HepG2 (cell line): ENCODE data around the gene ZKSCAN1. TPM values are rescaled to one million over a fixed set of nuclear protein-coding genes. Genes with fewer than 3 reads are reported as not detected.
A peak's percentile ranks its signal among the peaks of the same experiment; 100 is the strongest.

Experiments
- ARNTL ChIP-seq: sonication (generic); formaldehyde crosslinking; IDR thresholded peaks from 2 replicates; pipeline ENCODE4 v1.4.0; 2020; ENCODE audit warnings: mild to moderate bottlenecking, missing genetic modification reagents
- ATF3 ChIP-seq: sonication (generic); formaldehyde crosslinking; IDR thresholded peaks from 2 replicates; pipeline ENCODE4 v1.4.0; 2020; ENCODE audit warnings: missing genetic modification reagents
- CREB1 ChIP-seq, 2 experiments: fragments of 450-650 bp in 1 of 2; IDR thresholded peaks; 2 replicates each; pipeline ENCODE4 v1.6.1; 2016 to 2017; ENCODE audit warnings: control low read depth in 1 of 2, mild to moderate bottlenecking in 1 of 2, missing compliant biosample characterization in 1 of 2, missing genetic modification characterization in 1 of 2
- HIC2 ChIP-seq: sonication (generic); formaldehyde crosslinking; IDR thresholded peaks from 2 replicates; pipeline ENCODE4 v1.9.0; 2022; ENCODE audit warnings: low read depth, missing genetic modification reagents
- HNF4G ChIP-seq, 2 experiments: sonication (generic) in 1 of 2; formaldehyde crosslinking in 1 of 2; IDR thresholded peaks; 2 replicates each; pipeline versions ENCODE4 v1.4.0 to v1.6.1; 2011 to 2020; ENCODE audit warnings: borderline replicate concordance in 2 of 2, low read depth in 2 of 2, mild to moderate bottlenecking in 2 of 2, low read length in 1 of 2, missing genetic modification reagents in 1 of 2, moderate library complexity in 1 of 2
- HNRNPL ChIP-seq: fragments of 200-400 bp; formaldehyde crosslinking; IDR thresholded peaks from 2 replicates; pipeline ENCODE4 v1.6.1; 2017; ENCODE audit warnings: mild to moderate bottlenecking, low read depth, low read length
- KMT2B ChIP-seq: IDR thresholded peaks from 2 replicates; pipeline ENCODE4 v1.6.1; 2016; ENCODE audit warnings: missing genetic modification reagents, missing compliant biosample characterization
- MLX ChIP-seq: IDR thresholded peaks from 2 replicates; pipeline ENCODE4 v1.6.1; 2016
- MYC ChIP-seq: sonication (generic); formaldehyde crosslinking; IDR thresholded peaks from 2 replicates; pipeline ENCODE4 v1.9.0; 2021; ENCODE audit warnings: missing genetic modification reagents, borderline replicate concordance
- SKI ChIP-seq: fragments of 450-650 bp; IDR thresholded peaks from one replicate; pipeline ENCODE4 v1.6.1; 2018; ENCODE audit warnings: mild to moderate bottlenecking; ENCODE audit not compliant: partially characterized antibody
- SMARCC2 ChIP-seq: fragments of 450-650 bp; IDR thresholded peaks from 2 replicates; pipeline ENCODE4 v1.6.1; 2017; ENCODE audit warnings: antibody characterized with exemption, mild to moderate bottlenecking
- TEAD3 ChIP-seq: optimal IDR thresholded peaks from 2 replicates; pipeline ENCODE3; 2016; ENCODE audit warnings: borderline replicate concordance
- TGIF2 ChIP-seq: IDR thresholded peaks from 2 replicates; pipeline ENCODE4 v1.6.1; 2016; ENCODE audit warnings: control low read depth, missing compliant biosample characterization
- TRAFD1 ChIP-seq: sonication (generic); formaldehyde crosslinking; IDR thresholded peaks from 2 replicates; pipeline ENCODE4 v1.5.1; 2020; ENCODE audit warnings: missing genetic modification reagents, mild to moderate bottlenecking, borderline replicate concordance
- ZBTB3 ChIP-seq: sonication (generic); formaldehyde crosslinking; IDR thresholded peaks from 2 replicates; pipeline ENCODE4 v1.4.0; 2020; ENCODE audit warnings: low read depth, mild to moderate bottlenecking, moderate library complexity, missing genetic modification reagents, borderline replicate concordance
- ZFY ChIP-seq: sonication (generic); formaldehyde crosslinking; IDR thresholded peaks from 2 replicates; pipeline ENCODE4 v1.4.0; 2020; ENCODE audit warnings: missing genetic modification reagents
- ZNF430 ChIP-seq: sonication (generic); formaldehyde crosslinking; IDR thresholded peaks from 2 replicates; pipeline ENCODE4 v1.9.0; 2021; ENCODE audit warnings: mild to moderate bottlenecking, missing genetic modification reagents
- ZNF598 ChIP-seq: sonication (generic); formaldehyde crosslinking; IDR thresholded peaks from 2 replicates; pipeline ENCODE4 v1.5.1; 2020; ENCODE audit warnings: mild to moderate bottlenecking, missing genetic modification reagents, borderline replicate concordance
- ZNF609 ChIP-seq: sonication (generic); formaldehyde crosslinking; IDR thresholded peaks from 2 replicates; pipeline ENCODE4 v1.4.0; 2020; ENCODE audit warnings: mild to moderate bottlenecking, missing genetic modification reagents, borderline replicate concordance
- polyA plus RNA-seq, 8 experiments: library from polyadenylated mRNA; depleted of rRNA in 3 of 8; stranded (reverse) in 7 of 8; unstranded in 1 of 8; fragments of >200 nt; fragmentation: Illumina TruSeq in 4 of 8; extraction: Trizol in 4 of 8; gene quantifications; 2 replicates each; pipeline versions ENCODE4 v1.2.1 to v1.2.3, GENCODE V29; 2011 to 2016; ENCODE audit warnings: low read depth in 4 of 8, missing spikeins in 1 of 8, mixed read lengths in 1 of 8; ENCODE audit not compliant: insufficient read depth in 1 of 8
- total RNA-seq, 5 experiments: library from RNA; depleted of rRNA; stranded (reverse); fragments of >200 nt; fragmentation: Illumina TruSeq; extraction: Trizol; gene quantifications; 2 replicates each; pipeline ENCODE4 v1.2.3, GENCODE V29; 2016; ENCODE audit warnings: low read depth in 1 of 5

The ZKSCAN1 gene
- total and polyA plus RNA-seq, 2 of the 13 experiments (the other 11 are each of a cell fraction or from before 2014, with no cell fraction given): 46.4 to 60.6 TPM

GRCh38 chr7:99975782-99976521 is 39.4 kb upstream of the ZKSCAN1 start, which contains the start of gene AZGP1 (continued):
- TF ChIP-seq ZNF609 (CRISPR knock-in tag) (0 out of 2 replicates have a peak, but pooled peaks have one; percentile 39), ATF3 (CRISPR knock-in tag) (no peak), ZNF598 (CRISPR knock-in tag) (0 out of 2 replicates have a peak, but pooled peaks have one; percentile 58), ZNF430 (CRISPR knock-in tag) (no peak), HIC2 (peak; percentile 93; the same call in 1 of the 2 replicates), SMARCC2 (no peak), TEAD3 (CRISPR knock-in tag) (peak; percentile 56), SKI (peak; percentile 28), MLX (CRISPR knock-in tag) (0 out of 2 replicates have a peak, but pooled peaks have one; percentile 36), TGIF2 (CRISPR knock-in tag) (peak; percentile 76), CREB1 (IDR thresholded peaks at IDR 0.05) (peak; percentile 30; the same call in 1 of the 2 replicates), CREB1 (CRISPR knock-in tag; IDR thresholded peaks at IDR 0.05) (no peak), HNF4G (IDR thresholded peaks at IDR 0.05; ENCODE audit: borderline replicate concordance, low read depth, low read length) (peak; percentile 17; the same call in 1 of the 2 replicates), HNF4G (CRISPR knock-in tag; IDR thresholded peaks at IDR 0.05; ENCODE audit: borderline replicate concordance, low read depth) (no peak), ZBTB3 (CRISPR knock-in tag) (peak; percentile 62; the same call in 1 of the 2 replicates), ZFY (CRISPR knock-in tag) (no peak), KMT2B (CRISPR knock-in tag) (no peak), ARNTL (CRISPR knock-in tag) (peak; percentile 61; the same call in 1 of the 2 replicates), TRAFD1 (CRISPR knock-in tag) (no peak), MYC (CRISPR knock-in tag) (peak; percentile 30; the same call in 1 of the 2 replicates), HNRNPL (peak; percentile 88)
